GM18508 (cell line): ENCODE data around the gene DIMT1.

ENCODE experiments used
- ATAC-seq: cut with Tn5 transposase; IDR thresholded peaks from one replicate; pipeline ENCODE4 v1.9.1; 2021; ENCODE audit warnings: moderate number of reproducible peaks; ENCODE audit not compliant: insufficient read depth, unreplicated experiment

DIMT1 gene

DNA sequence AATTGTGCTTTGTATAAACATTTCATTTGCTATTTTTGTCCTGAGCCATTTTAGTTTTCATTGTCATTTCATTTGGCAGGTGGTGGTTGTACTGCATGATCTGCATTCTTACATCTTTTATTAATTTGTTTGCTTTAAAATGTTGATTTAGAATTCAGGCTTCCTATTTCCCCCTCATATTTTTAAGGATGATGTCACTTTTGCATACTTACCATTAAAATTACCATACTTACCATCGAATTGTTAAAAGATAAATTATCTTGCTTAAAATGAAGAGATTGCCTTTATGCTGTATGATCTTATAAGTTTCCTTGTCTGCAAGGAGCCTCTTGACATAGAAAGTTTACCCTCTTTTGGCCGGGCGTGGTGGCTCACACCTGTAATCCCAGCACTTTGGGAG lies 31.1 kb downstream of the DIMT1 start:
- ATAC-seq: no peak

GRCh38 chr5:62371409-62371808 lies 32.3 kb downstream of the DIMT1 start:
- ATAC-seq: no peak

DNA sequence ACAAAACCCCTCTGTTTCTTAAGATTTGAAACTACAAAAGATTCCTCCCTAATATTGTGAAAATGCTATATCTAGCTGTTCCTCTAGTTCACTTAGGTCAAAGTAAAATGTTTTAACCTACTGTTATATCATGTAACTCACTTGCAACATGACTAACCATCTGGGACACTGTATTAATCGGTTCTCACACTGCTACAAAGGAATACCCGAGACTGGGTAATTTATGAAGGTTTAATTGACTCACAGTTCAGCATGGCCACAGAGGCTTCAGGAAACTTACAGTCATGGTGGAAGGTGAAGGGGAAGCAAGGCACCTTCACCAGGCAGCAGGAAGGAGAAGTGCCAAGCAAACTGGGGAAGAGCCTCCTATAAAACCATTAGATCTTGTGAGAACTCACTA lies 34.7 kb downstream of the DIMT1 start:
- no peak for ATAC-seq

- ATAC-seq: no peak
These were observed 41.0 kb downstream of the DIMT1 start for GRCh38 chr5:62362701-62363100.

DNA sequence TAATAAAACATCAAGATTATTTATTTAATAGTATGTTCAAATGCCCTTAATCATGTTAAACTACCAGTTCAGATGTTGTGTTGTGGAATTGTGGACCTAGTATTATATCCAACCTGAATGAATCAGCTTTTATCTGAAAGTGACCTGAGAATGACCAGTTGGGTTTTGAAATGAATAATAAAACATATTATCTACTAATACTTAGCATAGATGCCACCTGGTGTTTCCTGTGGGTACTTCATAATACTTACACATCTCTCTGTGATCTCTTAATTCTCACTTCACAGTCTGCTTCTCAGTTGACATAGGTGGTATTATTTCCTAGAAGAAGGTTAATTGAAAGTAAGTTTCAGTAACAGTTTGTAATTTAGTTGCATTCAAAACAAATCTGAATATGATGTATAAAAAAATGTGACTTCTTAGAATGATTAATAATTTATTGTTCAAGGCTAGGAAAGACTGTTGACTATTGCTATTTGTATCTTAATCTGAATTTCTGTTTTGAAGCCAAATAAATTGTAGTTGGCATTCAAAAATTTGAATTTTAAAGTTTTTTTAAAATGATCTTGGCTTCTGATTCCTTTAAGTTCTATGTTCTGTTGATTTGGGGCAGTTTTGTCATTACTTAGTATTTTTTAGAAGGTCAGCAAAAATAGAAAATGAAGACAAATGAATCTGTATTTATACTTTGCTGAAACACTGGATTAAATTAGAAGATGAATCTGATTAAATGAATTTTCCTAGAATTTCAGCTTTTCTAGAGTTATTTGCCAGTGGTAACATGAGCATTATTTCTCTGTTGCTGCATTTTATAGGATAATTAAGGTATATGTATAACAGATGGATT lies 49.5 kb downstream of the DIMT1 start:
- ATAC-seq: peak; percentile 91

DNA sequence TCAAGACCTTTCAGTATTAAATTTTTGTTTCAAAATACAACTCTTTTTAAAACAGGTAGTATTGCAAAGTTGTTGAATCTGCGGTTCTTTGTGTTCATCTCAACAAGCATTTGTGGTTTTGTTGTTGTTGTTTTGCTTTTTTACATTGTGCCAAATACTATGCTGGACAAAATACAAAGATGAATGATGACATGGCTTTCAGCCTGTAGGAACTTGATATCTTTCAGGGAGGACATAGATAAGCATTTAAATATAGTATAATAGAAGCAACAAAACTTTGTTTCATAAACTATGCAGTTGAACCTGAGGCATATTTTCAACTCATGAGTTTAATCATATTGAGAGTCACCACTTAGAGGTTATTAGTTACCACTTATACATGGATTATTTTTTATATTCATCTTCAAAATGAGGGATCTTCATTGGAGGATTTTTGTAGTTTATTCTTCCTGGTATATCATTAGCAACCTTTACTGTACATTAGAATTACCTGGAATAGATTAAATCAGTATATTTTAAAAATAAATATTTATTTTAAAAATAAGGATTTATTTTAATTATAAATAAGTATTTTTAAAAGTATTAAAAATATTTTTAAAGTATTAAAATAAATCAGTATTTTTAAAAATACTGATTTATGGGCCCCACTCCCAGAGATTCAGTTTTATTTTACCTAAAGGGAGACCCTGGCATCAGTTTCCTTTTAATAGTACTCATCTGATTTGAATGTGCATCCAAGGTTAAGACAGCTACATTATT lies 54.8 kb downstream of the DIMT1 start:
- ATAC-seq: no peak

- no peak for ATAC-seq
These were observed 55.8 kb downstream of the DIMT1 start for GRCh38 chr5:62347928-62348327.

- no peak for ATAC-seq
These were observed 57.0 kb downstream of the DIMT1 start for GRCh38 chr5:62346748-62347147.

DNA sequence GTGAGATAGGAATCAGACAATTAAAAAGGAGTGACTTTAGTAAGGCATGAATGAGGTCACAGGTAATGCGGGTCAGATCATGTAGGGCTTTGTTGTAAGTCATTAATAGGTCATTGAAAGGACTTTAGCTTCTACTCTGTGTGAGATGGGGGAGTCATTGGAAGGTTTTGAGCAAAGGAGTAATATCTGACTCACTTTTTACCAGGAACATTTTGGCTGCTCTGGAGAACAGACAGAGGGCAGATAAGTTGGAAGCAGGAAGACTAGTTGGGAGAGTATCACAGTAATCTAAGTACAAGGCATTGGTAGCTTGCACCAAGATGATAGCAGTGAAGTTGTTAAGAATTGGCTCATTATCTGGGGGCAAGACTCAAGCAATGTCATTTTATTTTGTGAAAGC lies 60.3 kb downstream of the DIMT1 start:
- no peak for ATAC-seq

DNA sequence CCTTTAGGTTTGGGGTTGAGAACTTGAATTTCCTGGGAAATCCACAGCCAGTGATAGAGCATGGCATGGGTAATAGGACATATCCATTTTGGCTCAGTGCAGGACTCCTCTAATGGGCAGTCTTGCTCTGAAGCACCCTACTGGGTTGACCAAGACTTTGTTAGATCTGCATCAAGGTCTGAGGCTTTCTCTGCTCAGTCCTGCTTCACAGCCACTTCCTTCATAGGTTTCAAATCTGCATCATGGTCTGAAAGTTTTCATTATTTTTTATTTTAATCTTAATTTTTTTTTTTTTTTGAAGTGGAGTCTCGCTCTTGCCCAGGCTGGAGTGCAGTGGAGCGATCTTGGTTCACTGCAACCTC lies 61.2 kb downstream of the DIMT1 start:
- no peak for ATAC-seq

DNA sequence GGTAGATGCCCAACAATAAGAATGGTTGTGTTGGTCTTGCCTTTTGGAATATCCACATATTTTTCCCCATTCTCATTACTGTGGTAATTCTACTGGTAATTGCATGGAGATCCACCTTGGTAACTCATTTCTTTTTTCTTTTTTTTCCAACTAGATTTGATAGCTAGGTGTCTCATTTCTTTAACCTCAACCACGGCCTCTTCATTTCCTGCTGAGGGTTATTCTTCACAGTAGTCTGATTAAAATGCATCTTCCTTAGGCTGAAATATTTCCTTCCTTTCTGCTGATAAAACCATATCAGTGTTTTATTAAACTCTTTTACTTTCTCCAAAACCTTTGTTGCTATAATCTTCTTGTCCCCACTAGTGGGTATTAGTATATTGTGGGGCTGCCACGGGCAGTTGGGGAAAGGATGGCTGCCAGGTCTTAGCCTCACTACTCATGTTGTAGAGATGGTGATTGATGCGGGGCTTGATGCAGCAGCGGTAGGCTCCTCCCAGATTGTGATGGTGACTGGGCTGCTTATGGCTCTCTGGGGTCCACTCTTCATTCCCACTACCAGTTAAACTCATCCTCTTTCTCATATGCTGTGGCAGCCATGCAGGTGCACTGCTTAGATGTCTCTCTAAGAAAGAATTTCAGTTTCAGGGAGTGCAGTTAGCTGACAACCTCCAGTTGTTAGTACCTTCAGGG lies 61.8 kb downstream of the DIMT1 start:
- ATAC-seq: no peak

- no peak for ATAC-seq
These were observed 62.7 kb downstream of the DIMT1 start for GRCh38 chr5:62340979-62341378.

DNA sequence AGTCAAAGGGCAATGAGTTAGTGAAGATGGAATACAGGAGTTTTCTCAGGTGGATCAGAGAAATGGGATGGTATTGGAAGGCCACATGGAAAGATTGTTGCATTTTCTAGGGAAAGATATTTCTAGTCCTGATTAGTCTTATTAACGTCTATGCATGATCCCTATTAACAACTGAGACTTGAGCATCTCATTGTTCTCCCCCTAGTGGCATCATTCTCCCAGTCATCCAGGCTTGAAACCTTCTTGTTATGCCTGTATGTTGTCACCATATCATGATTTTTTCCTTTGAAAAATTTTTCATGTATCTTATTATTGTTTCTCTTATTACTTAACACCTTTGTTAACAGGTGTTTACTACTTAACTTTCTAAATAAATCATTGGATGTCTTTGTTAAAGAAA lies 63.3 kb downstream of the DIMT1 start:
- ATAC-seq: no peak
